Muscle layer of colon (tissue), 2 donors: ENCODE measurements around the gene LEAP2.

Source experiments
- H3K27ac ChIP-seq: one replicate; pipeline ENCODE4 v1.7.0; 2013; ENCODE audit warnings: low read depth, mild to moderate bottlenecking, low read length, moderate library complexity
- H3K27me3 ChIP-seq, 2 donors: one replicate each; pipeline ENCODE4 v1.7.0; 2013; ENCODE audit warnings: low read length in 2 of 2, mild to moderate bottlenecking in 2 of 2; ENCODE audit not compliant: insufficient read depth in 2 of 2, control insufficient read depth in 1 of 2
- H3K36me3 ChIP-seq: one replicate; pipeline ENCODE4 v1.7.0; 2013; ENCODE audit warnings: mild to moderate bottlenecking, low read length; ENCODE audit not compliant: insufficient read depth
- H3K4me1 ChIP-seq: one replicate; pipeline ENCODE4 v1.7.0; 2013; ENCODE audit warnings: mild to moderate bottlenecking, low read length; ENCODE audit not compliant: insufficient read depth
- H3K4me3 ChIP-seq, 2 donors: one replicate each; pipeline ENCODE4 v1.7.0; 2013; ENCODE audit warnings: low read length in 2 of 2, low read depth in 1 of 2, mild to moderate bottlenecking in 1 of 2, moderate library complexity in 1 of 2
- H3K9ac ChIP-seq: one replicate; pipeline ENCODE4 v1.7.0; 2013; ENCODE audit warnings: low read length
- H3K9me3 ChIP-seq: one replicate; pipeline ENCODE4 v1.7.0; 2013; ENCODE audit warnings: mild to moderate bottlenecking, low read length
- donor health status: abdominal sarcoma.
- donor health status: Adenocarcinoma of cecum.

LEAP2 gene

DNA sequence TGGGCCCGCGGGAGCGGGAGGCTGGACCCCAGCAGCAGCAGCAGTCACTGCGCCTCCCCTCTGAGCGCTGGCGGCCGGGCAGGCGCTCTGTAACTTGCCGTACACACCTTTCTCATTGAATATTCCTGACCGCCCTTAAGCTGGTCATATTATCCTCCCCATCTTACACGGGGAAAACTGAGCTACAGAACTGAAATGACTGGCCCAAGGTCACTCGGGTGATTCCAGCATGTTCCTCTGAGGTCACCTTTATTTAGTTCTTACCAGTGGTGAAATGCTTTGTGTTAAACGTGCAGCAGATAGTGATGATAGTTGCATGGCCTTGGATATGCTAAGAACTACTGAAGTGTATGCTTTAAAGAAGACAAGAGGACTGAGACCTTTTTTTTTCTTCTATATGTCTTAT, 6.4 kb upstream of the LEAP2 start:
- Histone ChIP-seq H3K4me3 (peak overlapping the region; percentile 93 to 95), H3K27ac (peak overlapping the region; percentile 88), H3K4me1 (peaks cover 19% of the 10 kb centered on the region)

DNA sequence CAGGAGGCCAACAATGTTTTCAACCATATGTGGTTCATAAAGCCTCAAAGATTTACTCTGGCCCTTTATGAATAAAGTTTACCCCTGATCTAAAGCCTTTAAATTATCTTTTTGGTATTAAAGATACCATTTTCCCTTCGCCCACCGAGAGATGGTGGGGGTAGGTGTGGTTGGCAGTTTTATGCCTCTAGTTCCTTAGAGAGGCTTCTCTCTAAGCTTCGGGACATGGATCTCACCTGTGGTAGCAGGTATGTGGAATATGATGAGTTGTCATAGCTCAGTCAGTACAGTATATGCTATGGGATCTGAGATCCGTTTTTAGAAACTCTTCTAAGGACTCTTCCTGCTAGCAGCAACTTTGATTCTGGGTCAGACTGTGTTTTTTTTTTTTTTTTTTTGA, 4.7 kb upstream of the LEAP2 start:
- Histone ChIP-seq H3K36me3 (peaks cover 33% of the 10 kb centered on the region), H3K27me3 (no peaks in the 10 kb centered on the region), H3K4me3 (no peak overlapping the region), H3K4me1 (peaks cover 19% of the 10 kb centered on the region), H3K9me3 (no peaks in the 10 kb centered on the region), H3K27ac (no peak overlapping the region), H3K9ac (no peak overlapping the region)

More for the DNA sequence above, 6.4 kb upstream of the LEAP2 start:
- H3K36me3 ChIP-seq: peaks cover 30% of the 10 kb centered on the region
- H3K9ac ChIP-seq: peak overlapping the region; percentile 79
- no peaks in the 10 kb centered on the region for H3K27me3 ChIP-seq
- H3K9me3 ChIP-seq: no peaks in the 10 kb centered on the region

DNA sequence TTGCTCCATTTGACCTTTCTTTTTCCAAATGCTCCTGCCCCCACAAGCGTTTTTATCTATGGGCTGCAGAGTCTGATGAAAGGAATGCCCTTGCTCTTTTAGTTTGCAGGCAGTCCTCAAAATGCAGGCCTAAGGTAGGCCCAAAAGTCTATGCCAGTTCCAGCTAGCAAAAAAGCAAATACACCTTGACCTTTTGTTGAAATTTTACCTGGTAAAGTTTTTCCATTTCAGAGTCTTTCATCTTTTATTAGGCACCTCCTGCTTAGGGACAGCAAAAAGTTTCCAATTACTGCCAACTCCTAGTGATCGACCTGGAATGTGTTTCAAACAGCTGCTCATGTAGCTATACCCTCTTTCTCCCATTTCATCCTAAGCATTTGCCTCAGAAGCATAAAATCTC, 2.7 kb upstream of the LEAP2 start:
- no peak overlapping the region for H3K9ac ChIP-seq
- H3K27ac ChIP-seq: no peak overlapping the region
- peaks cover 35% of the 10 kb centered on the region for H3K36me3 ChIP-seq
- no peak overlapping the region for H3K4me3 ChIP-seq
- peaks cover 14% of the 10 kb centered on the region for H3K4me1 ChIP-seq
- no peaks in the 10 kb centered on the region for H3K9me3 ChIP-seq
- H3K27me3 ChIP-seq: no peaks in the 10 kb centered on the region

DNA sequence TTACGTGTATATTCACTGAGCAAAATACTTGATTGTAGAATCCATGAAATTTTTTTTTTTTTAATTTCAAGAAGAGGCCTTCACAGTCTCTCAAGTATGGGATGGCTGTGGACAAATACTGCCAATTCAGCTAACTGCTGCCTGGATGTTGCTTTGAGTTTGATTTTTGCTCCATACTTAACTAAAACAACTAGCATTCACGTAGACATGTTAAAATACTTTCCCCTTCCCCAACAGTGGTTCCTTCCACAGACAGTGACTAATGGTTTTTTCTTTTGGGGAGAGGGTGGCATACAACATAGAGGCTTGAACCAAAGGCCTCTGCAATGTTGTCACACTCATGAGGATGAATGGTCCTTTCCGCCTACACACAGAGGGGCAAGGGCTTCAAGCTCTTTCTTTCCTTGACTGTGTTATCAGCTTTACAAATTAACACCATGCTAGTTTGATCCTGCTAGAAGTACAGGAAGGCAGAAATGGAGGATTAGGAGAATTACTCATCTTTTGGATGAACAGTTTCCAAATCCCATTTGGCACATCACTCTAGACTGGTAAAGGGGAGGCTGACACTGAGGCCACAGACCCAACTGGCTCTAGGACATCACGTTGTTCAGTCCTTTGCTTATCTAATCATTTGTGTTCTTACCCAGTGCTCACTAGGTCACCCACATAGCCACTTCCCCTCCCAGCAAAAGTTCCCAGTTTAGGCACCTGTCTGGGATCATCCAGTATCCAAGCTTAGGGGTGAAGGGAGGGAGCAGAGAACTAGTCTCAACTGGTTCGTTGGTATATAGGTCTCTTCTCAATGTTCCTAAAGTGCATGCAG, 1.8 kb upstream of the LEAP2 start:
- no peaks in the 10 kb centered on the region for H3K9me3 ChIP-seq
- no peak overlapping the region for H3K9ac ChIP-seq
- H3K4me3 ChIP-seq: no peak overlapping the region
- H3K36me3 ChIP-seq: peaks cover 35% of the 10 kb centered on the region
- no peak overlapping the region for H3K27ac ChIP-seq
- H3K4me1 ChIP-seq: peaks cover 13% of the 10 kb centered on the region
- no peaks in the 10 kb centered on the region for H3K27me3 ChIP-seq

DNA sequence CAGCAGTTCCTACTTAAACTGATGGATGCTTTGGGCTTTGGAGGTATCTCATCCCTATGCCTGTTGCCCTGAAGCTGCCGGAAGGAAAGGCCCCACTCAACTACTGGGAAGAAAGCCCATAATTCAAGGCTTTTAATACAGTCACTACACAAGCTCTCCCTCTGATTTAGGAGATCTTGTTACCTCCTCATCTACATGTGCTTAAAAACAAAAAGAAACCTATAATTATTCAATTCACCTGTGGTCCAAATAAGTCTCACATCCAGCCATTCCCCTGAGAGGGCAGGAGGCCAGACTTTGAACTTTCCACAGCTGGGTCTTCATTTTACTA, 715 bp upstream of the LEAP2 start:
- Histone ChIP-seq H3K4me1 (peaks cover 8% of the 10 kb centered on the region), H3K27me3 (no peaks in the 10 kb centered on the region), H3K4me3 (no peak overlapping the region), H3K36me3 (peaks cover 36% of the 10 kb centered on the region), H3K9ac (no peak overlapping the region), H3K27ac (no peak overlapping the region), H3K9me3 (no peaks in the 10 kb centered on the region)

DNA sequence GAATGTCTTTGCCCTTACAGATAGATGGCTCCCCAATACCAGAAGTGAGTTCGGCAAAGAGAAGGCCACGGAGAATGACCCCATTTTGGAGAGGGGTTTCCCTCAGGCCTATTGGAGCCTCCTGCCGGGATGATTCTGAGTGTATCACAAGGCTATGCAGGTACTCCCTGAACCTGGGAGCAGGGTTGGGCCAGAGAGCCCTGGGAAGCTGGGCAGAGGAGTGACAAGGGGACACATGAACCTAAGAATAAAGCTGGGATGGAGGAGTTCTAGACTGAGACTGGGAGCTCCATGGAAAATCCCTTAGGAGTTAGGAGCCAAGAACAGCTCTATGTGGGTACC, 433 bp downstream of the LEAP2 start:
- no peak overlapping the region for H3K27ac ChIP-seq
- no peaks in the 10 kb centered on the region for H3K9me3 ChIP-seq
- no peak overlapping the region for H3K9ac ChIP-seq
- no peak overlapping the region for H3K4me3 ChIP-seq
- peaks cover 8% of the 10 kb centered on the region for H3K4me1 ChIP-seq
- H3K27me3 ChIP-seq: no peaks in the 10 kb centered on the region
- peaks cover 31% of the 10 kb centered on the region for H3K36me3 ChIP-seq

DNA sequence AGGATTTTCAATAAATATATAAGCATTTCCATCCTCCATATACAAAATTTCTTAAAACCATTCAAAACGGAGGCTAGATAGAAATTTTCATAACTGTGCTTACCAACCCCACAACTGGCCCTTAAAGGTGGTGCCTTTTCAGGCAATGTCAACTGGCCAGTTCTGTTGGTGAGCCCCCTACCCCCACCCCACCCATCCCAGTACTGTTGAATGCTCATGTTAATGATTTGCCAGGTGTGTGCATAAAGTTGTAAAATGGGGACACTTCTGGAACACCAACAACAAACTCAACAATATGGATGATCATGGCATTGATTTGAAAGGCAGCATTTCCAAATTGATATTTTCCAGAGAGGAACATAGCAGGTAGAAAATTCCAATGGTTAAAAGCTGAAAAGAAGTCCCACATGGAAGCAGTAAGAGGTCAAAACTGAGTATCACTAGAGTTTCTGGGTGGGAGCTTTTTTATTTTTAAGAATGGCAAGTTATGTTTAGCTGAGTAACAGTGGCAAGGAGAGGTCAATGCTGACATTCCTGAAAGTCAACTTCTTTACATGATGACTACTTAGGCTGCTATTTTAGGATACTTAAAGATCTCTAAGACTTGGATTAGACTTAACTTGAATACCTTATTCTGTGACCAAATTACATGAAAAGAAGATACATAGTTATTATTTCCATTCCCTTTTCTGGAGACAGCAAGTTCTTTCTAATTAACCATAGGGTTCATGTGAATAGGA, 2.7 kb downstream of the LEAP2 start:
- H3K27me3 ChIP-seq: no peaks in the 10 kb centered on the region
- peaks cover 37% of the 10 kb centered on the region for H3K36me3 ChIP-seq
- H3K4me3 ChIP-seq: no peak overlapping the region
- H3K9me3 ChIP-seq: no peaks in the 10 kb centered on the region
- H3K27ac ChIP-seq: no peak overlapping the region
- H3K9ac ChIP-seq: no peak overlapping the region
- peaks cover 8% of the 10 kb centered on the region for H3K4me1 ChIP-seq

DNA sequence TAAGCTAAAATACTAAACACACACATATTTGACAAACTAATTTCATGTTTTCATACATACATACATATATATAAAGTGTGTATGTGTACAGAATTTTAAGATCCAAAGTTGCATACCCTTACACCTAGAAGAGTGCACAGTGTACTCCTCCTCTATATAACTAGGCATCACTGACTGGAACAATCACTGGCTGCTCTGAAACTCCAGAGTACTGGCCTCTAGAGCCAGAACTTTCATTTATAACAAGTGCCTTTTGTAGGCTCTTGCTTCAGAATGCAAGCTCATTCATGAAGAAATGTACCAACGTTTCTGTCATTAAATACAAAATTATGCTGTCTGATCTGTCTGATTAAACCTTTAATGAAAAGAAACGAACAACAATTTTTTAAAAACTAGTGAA, 4.0 kb downstream of the LEAP2 start:
- peaks cover 8% of the 10 kb centered on the region for H3K4me1 ChIP-seq
- no peaks in the 10 kb centered on the region for H3K27me3 ChIP-seq
- H3K9ac ChIP-seq: no peak overlapping the region
- no peaks in the 10 kb centered on the region for H3K9me3 ChIP-seq
- H3K4me3 ChIP-seq: no peak overlapping the region
- H3K36me3 ChIP-seq: peaks cover 48% of the 10 kb centered on the region
- H3K27ac ChIP-seq: no peak overlapping the region

DNA sequence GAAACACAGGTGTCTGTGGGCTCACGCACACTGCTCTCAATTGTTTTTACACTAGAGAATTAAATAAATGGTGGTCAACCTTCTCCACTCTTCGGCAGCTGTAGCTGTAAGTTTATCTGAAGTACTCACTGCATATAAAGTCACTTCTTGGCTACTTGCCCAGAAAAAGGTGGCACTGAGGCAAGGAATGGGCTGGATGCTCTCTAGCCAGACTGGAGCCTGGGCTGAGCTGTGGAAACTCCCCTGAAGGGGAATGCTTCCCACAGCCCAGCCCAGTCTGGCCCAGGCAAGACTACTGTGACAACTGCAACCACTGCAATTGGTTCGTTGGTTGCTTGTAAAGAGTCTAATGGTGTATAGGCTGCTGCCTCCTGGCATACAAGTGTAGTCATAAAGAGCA, 4.5 kb downstream of the LEAP2 start:
- H3K9ac ChIP-seq: no peak overlapping the region
- no peaks in the 10 kb centered on the region for H3K27me3 ChIP-seq
- peaks cover 8% of the 10 kb centered on the region for H3K4me1 ChIP-seq
- H3K27ac ChIP-seq: no peak overlapping the region
- H3K36me3 ChIP-seq: peaks cover 48% of the 10 kb centered on the region
- no peak overlapping the region for H3K4me3 ChIP-seq
- no peaks in the 10 kb centered on the region for H3K9me3 ChIP-seq

DNA sequence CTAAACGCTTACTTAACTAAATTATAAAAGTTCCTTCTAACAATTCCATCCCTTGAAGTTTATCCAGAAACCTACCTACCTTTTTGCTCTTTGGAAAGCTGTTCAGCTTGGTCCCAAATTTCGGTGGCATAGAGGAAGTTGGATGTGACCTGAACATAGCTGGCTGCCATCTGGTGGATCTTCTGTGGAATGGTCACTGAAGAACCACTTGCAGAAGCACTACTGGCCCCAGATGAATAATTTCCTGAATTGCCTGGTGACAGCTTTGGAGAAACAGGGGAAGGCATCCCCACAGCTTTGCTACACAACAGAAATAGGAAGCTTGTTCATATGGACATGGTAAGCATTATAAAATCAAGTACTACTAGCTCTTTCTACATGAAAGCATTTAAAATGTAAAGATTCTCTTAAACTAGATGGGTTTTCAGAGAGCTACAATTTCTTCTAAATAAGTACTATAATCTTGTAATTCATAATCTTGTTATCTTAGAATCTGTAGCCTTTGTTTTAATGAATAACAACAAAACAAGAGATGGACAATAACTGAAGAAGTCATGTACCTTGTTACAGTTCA, 9.9 kb downstream of the LEAP2 start:
- no peak overlapping the region for H3K9ac ChIP-seq
- H3K9me3 ChIP-seq: no peaks in the 10 kb centered on the region
- H3K27me3 ChIP-seq: no peaks in the 10 kb centered on the region
- no peaks in the 10 kb centered on the region for H3K4me1 ChIP-seq
- H3K36me3 ChIP-seq: peaks cover 60% of the 10 kb centered on the region
- no peak overlapping the region for H3K27ac ChIP-seq
- no peak overlapping the region for H3K4me3 ChIP-seq

DNA sequence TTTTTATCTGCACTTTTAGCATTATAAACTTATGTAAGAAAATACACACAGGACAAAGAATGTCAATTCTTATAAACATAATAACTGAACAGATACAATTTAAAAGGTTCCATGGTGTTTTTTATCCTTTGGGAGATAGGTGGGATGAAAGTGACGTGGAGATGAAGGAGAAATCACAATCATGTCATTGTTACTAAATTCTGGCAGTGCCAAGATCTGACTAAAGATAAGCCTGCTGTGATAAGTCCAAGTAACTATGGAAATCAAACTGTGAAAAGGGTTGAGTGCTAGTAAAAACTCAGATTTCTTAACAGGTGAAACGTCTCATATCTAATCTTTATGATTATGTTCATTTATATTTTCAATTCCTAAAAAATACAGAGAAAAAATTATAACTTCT, 11.1 kb downstream of the LEAP2 start:
- Histone ChIP-seq H3K9me3 (no peaks in the 10 kb centered on the region), H3K9ac (no peak overlapping the region), H3K36me3 (peaks cover 59% of the 10 kb centered on the region), H3K27ac (no peak overlapping the region), H3K27me3 (no peaks in the 10 kb centered on the region), H3K4me1 (no peaks in the 10 kb centered on the region), H3K4me3 (no peak overlapping the region)
